ENCODE data around the gene CLP1.

Gene CLP1

DNA sequence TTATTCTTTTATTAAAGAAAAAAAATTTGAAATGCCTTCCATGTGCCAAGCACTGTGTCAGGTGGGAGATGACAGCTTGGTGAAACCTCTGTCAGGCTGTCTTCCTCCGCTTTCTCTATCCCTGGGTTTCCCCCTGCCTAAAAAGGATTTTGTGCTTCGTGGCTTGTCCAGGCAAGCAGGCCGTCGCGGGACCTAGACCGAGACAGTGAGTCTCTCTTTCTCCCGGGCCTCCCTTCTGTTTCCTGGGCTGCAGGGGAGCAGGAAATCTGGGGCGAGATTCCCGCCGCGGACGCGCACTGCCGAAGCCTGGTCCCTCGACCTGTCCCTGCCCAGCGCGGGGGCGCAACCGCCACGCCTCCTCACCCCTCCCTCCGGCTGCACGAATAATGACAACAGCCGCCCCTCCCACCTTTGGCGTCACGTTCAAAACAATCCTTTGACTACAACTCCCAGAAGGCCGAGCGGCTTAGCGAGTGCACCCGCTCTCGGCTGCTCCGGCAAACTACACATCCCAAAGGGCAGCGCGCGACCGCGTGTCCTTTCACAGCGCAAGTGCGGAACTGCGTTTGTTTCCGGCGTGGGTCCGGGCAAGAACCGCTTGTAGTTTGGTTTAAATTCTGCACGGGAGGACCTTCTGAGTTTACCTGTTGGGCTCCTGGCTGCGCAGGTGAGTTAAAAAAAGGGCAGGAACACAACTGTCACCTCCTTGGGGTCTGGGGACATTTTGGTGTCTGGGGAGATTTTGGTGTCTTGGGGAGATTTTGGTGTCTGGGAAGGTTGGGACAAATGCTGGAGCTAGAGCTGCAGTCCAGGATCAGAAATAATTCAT lies at the start of gene CLP1:
TSS of gene CLP1 (plus strand) at position 569 of the 829 bp plus-strand sequence. CDS start 1,715 bp downstream, outside the sequence.
- peak; percentile 94 to 97 (median 96) for DNase-seq (ENCODE audit: low read depth in 2 of 3, low spot score in 2 of 3)

- no peak for DNase-seq (ENCODE audit: low read depth in 2 of 3, low spot score in 2 of 3)
Measured at GRCh38 chr11:57610170-57610569, 47.4 kb upstream of the CLP1 start.

- DNase-seq (ENCODE audit: low read depth in 2 of 3, low spot score in 2 of 3) = no peak
Measured at GRCh38 chr11:57614234-57614772, 43.3 kb upstream of the CLP1 start.

GRCh38 chr11:57615308-57615707 lies 42.3 kb upstream of the CLP1 start:
- DNase-seq (ENCODE audit: low read depth in 2 of 3, low spot score in 2 of 3) = no peak

DNA sequence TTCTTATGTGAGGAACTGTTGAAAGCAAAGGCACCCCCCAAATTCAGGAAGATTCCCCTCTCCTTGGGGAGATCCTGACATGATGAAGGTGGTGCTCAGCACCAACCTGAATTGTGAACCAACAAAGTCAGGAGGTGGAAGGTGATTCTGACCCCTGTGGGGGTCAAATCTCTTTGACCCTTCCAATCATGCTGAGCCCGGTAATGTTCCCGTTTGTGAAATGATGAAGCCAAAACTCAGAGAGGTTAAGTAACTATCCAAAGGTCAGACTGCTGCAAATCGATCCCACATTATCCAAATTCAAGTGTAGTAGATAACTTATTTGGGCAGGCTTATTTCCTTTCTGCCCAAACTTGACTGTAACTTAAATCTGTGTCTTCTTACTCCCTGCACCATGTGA lies 41.0 kb upstream of the CLP1 start:
- no peak for DNase-seq (ENCODE audit: low read depth in 2 of 3, low spot score in 2 of 3)

DNA sequence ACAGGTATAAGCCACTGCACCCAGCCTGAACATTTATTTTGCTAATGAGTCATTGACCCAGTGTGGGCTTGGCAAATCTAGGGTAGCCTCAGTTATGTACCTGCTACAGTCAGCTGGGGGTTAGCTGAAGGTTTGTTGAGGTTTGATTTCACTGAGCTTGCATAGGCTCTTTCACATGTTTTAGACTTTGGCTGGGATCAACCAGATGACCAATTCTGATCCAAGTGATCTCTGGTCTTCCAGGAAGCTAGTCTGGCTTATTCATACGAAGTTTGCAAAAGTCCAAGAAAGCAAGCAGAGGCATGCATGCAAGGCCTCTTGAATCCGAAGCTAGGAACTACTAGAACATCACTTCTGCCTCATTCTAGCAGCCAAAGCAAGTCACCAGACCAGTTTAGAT lies 39.1 kb upstream of the CLP1 start:
- no peak for DNase-seq (ENCODE audit: low read depth in 2 of 3, low spot score in 2 of 3)

DNA sequence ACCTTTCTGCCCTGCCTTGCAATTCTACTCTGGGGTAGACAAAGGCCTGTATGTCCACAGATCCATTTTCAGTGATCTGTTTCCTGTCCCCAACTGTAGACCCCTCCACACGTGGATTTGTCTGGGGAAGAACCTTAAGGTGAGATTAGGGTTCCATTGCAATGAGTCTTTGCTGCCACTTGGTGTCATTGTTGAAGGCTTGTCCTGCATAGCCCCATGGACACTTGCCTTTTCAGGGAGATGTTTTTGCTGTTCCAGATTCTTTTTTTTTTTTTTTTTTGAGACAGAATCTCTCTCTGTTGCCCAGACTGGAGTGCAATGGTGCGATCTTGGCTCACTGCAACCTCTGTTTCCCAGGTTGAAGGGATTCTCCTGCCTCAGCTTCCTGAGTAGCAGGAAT lies 38.2 kb upstream of the CLP1 start:
- DNase-seq (ENCODE audit: low read depth in 2 of 3, low spot score in 2 of 3) = no peak

GRCh38 chr11:57620467-57620866 lies 37.1 kb upstream of the CLP1 start:
- DNase-seq (ENCODE audit: low read depth in 2 of 3, low spot score in 2 of 3) = no peak

- DNase-seq (ENCODE audit: low read depth in 2 of 3, low spot score in 2 of 3) = no peak
Measured at GRCh38 chr11:57622263-57622662, 35.3 kb upstream of the CLP1 start.

DNA sequence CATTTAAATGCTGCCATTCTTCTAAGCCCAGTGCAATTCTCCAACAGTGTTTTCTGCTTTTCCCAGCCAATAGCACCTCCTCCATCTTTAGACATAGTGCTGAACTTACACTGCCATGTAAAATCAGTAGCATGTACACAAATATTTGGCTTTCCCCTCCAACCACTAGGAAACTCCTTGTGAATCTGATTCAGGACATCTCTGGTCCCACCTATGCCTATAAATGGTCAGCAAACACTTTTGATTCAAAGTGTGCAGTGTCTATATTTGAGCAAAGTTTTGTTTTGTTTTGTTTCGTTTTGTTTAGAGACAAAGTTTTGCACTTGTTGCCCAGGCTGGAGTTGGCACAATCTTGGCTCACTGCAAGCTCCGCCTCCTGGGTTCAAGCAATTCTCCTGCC lies 32.7 kb upstream of the CLP1 start:
- DNase-seq (ENCODE audit: low read depth in 2 of 3, low spot score in 2 of 3) = no peak

- DNase-seq (ENCODE audit: low read depth in 2 of 3, low spot score in 2 of 3) = no peak
Measured at GRCh38 chr11:57626895-57627294, 30.7 kb upstream of the CLP1 start.

DNA sequence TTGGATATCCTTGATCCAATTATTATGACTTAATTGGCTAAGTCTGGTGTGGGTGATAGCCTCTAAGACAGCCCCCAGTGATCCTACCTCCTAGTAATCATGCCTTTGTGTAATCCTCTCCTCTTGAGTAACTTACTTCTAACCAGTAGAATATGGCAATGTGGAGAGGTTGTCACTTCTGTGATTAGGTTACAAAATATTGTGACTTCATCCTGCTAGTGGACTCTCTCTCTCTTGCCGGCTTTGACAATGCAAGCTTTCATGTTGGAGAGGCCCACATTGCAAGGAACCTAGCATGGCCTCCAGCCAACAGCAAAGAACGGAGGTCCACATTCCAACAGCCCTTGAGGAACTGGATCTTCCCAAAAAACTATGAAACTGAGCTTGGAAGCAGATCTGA lies 27.4 kb upstream of the CLP1 start:
- DNase-seq (ENCODE audit: low read depth in 2 of 3, low spot score in 2 of 3) = no peak

DNA sequence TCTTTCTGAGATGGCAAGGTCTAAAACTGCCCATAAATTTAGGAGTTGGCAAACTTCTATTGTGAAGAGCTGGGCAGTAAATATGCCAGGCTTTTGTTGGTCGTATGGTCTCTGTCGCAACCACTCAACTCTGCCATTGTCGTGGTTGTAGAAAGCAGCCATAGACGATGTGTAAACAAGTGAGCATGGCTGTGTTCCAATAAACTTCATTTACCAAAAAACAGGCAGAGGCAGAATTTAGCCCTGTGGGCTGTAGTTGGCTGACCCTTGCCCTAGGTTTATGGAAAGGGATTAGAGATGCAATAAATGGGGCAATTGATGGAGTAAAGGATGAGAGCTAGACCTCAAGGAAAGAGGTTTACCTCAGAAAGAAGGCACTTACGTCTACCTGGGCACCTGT lies 25.4 kb upstream of the CLP1 start:
- DNase-seq (ENCODE audit: low read depth in 2 of 3, low spot score in 2 of 3) = no peak

DNA sequence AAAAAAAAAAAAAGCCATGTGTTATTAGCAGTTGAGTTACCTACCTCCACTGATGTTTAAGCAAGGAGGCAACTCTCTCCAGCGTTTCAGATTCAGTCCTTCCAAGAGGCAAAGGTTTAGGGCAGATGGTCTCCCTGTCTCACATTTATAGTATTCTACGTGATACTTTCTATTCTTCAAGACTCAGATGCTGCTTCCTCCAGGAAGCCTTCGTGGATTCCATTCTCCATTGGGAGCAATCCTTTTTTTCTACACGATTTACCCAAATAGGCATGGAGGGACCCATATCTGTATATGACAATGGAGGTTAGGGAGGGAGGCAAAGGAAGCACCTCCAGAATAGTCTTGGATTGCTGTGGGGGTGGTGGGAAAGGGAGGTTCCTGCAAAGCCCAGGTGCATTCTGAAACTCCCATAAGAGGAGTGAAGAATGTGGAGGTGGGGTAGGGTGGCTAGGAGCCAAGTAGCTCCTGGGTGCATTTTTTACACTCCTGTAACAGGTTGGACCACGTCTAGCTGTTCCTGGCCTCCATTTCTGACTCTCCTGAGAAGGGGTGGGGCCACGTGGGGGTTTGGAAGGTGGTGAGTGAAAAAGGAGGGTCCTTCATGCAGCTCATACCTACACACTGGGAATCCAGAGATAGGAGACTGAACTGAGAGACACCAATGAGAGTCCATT lies 24.0 kb upstream of the CLP1 start:
- DNase-seq (ENCODE audit: low read depth in 2 of 3, low spot score in 2 of 3) = no peak

DNA sequence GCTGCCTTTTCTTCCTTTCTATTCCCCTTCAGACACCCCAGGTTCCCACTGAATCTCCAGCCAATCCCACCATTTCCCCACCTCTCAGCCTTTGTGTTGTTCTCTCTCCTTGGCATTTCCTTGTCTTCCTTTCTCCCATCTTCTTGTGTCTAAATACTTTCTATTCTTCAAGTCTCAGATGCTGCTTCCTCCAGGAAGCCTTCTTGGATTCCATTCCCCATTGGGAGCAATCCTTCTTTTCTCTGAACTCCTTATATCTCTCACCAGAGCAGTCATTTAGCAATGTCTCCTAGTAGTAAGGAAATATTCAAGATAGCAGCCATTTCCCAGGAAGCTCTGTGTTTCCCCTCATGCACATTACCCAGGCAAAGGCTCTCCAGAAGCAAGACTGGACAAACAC lies 23.3 kb upstream of the CLP1 start:
- DNase-seq (ENCODE audit: low read depth in 2 of 3, low spot score in 2 of 3) = no peak

DNA sequence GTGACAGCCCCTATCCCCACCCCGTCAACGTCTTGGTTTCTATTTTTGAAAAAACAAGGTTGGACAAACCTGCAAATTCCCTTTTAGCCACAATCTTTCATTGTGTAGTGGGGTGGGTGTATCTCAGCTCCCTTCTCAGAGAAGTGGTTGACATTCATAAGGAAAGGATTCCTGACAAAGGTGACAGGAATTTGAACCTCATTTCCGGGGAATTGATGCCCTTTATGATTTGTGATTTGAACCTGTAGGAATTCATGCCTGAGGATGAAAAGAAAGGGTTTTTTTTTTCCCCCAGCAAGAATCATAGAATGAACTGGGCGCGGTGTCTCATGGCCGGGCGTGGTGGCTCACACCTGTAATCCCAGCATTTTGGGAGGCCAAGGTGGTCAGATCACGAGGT lies 22.3 kb upstream of the CLP1 start:
- DNase-seq (ENCODE audit: low read depth in 2 of 3, low spot score in 2 of 3) = no peak

DNA sequence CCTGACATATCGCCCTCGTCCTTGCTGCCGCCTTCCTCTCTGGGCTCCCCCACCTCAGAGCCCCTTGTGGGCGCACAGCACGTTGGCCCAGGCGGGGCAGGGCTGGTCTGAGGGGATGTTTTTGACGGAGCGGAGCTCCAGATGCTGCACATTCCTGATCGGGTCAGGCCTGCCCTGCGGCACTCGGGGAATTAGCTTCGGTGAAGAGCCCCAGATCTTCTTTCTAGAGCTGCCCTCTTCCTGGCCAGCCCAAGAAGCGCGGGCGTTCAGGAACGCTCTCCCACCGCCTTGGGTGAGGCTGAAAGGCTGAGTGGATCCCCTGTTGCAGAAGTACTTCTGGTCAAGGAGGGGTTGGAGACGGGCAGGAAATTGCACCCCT lies 19.9 kb upstream of the CLP1 start:
- no peak for DNase-seq (ENCODE audit: low read depth in 2 of 3, low spot score in 2 of 3)

DNA sequence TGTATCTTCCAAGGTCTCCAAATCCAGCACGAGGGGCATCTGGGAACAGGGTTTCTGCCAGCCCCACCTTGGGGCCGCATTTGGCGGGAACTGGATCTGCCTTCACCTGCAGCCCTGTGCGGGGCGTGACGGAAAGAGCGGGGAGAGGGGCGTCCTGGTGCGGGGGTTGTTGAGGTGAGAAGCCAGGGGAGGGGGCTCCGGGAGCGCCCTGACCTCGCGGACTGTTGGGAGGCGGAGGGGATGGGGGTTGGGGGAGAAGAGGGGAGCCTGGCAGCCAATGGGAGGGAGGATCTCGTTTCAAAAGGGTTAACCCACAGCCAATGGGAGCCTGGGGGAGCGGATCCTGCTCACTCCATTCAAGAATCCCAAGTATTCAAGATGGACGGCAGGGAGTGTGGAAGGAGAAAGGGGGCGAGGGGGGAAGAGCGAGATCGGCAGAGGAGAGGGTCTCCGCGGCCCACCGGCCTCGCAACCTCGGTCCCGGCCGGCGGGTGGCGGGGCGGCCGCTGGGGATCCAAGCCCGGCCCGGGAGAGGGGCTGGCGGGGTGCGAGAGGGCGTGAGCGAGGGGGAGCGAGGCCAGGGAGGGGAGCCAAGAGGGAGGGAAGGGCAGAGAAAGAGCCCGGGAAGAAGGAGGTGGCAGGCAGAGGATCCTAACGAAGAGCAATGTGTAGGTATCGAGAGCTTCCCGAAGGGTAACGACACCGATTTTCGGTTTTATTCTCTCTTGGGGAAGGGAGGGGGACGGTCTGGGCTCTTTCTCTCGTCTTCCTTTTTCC lies 19.4 kb upstream of the CLP1 start:
- DNase-seq (ENCODE audit: low read depth in 2 of 3, low spot score in 2 of 3) = no peak

- DNase-seq (ENCODE audit: low read depth in 2 of 3, low spot score in 2 of 3) = no peak
Measured at GRCh38 chr11:57638811-57639320, 18.7 kb upstream of the CLP1 start.

- DNase-seq (ENCODE audit: low read depth in 2 of 3, low spot score in 2 of 3) = no peak
Measured at GRCh38 chr11:57639321-57640067, 18.1 kb upstream of the CLP1 start.

Data from activated CD8-positive, alpha-beta memory T cell treated with anti-CD3 and anti-CD28 coated beads for 48 hours (primary cell).